Measurements from ENCODE around the gene RAI1. TPM values are rescaled to one million over a fixed set of nuclear protein-coding genes. Genes with fewer than 3 reads are reported as not detected.
A peak's percentile ranks its signal among the peaks of the same experiment; 100 is the strongest.

Gene RAI1
- total and polyA plus RNA-seq, 2 of the 13 experiments (the other 11 are each of a cell fraction or from before 2014, with no cell fraction given) = 3.4 to 5.2 TPM

DNA sequence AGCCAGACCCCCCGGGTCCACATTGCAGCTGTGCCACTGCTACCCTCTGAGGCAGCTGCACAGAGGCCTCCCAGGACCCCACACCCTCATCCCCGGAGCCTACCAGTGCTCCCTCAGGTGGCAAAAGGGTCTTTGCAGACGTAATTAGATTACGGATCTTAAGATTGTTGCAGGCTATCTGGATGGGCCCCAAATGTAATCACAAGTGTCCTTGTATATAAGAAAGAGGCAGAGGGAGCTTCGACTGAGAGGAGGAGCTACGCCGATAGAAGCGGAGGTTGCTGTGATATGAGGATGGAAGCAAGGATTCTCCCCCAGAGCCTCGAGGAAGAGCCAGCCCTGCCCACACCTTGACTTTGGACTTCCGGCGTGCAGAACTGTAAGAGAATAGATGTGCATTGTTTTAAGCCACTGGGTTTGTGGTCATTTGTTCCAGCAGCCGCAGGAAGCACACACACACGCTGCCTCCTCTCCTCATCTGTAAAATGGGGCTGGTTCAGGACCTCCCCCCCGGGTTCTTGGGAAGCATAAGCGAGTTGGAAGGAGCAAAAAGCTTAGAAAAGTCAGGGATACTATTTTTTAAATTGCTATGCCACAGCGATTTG, 10.5 kb upstream of the RAI1 start:
- H3K36me3 ChIP-seq (replicated peaks in 1 of 2; ENCODE audit: control insufficient read depth in 1 of 2, insufficient read depth in 2 of 2, low read length in 2 of 2) = no peaks in the 10 kb centered on the region
- no peak overlapping the region for H2AFZ ChIP-seq (ENCODE audit: low read length)
- ChIA-PET CTCF (ENCODE audit: low intra/inter-chr PET ratio, low total read pairs) (no interaction called here), POLR2A (interaction anchor here (1.7 kb wide), 1 partner anchor 23 kb away, joined by 4 read pairs; no protein-coding TSS in a partner anchor)
- H3K4me3 ChIP-seq (replicated peaks in 1 of 3; ENCODE audit: insufficient read depth in 1 of 3, low read depth in 2 of 3, low read length in 3 of 3) = no peak overlapping the region
- WGBS (ENCODE audit: low lambda C conversion rate) = 14% methylated on average over 14 of the region's 16 CpGs
- no peaks in the 10 kb centered on the region for H3K9me3 ChIP-seq (ENCODE audit: low read length)
- peaks cover 80% of the 10 kb centered on the region for H3K4me1 ChIP-seq (ENCODE audit: insufficient read depth, low read length)
- no peak overlapping the region for H3K27ac ChIP-seq (ENCODE audit: extremely low read length, insufficient read depth, low read length)
- in situ Hi-C loops (cut with HindIII; ENCODE audit: extremely low pct_ligation_motif_present, low pct_unique_long_range_greater_than_20kb) (no loop called here), intact Hi-C loops (cut with micrococcal nuclease; ENCODE audit: unreplicated experiment) (no loop called here)
- peak overlapping the region; percentile 40; the same call in 1 of the 2 replicates for H3K4me2 ChIP-seq (ENCODE audit: low read depth, low read length)
- DNase-seq (ENCODE audit: low spot score) = no peak
- peak; percentile 58 for FAIRE-seq
- no peak overlapping the region for H3K9ac ChIP-seq (ENCODE audit: insufficient read depth, low read depth, low read length)
- no peak for ATAC-seq
- H4K20me1 ChIP-seq (ENCODE audit: insufficient read depth, low read length) = no peaks in the 10 kb centered on the region
- BruUV-seq (replicated peaks) = no TSS peak
- H3K27me3 ChIP-seq (ENCODE audit: control insufficient read depth in 1 of 2, insufficient read depth in 2 of 2, low read length in 2 of 2) = peaks cover 0 to 7% of the 10 kb centered on the region in 2 experiments; a peak in 2 of 5 replicates
- H3K79me2 ChIP-seq (ENCODE audit: insufficient read depth, low read length) = no peaks in the 10 kb centered on the region
- no peak for TF ChIP-seq SOX13 (IDR thresholded peaks at IDR 0.05)
- TF ChIP-seq SOX13 (CRISPR knock-in tag; conservative IDR thresholded peaks at IDR 0.05 in 1 of 2, IDR thresholded peaks at IDR 0.05 in 1 of 2) = peak in 1 of 2 experiments; percentile 64; a peak in 2 of 4 replicates
- TF ChIP-seq ZNF687 (CRISPR knock-in tag; IDR thresholded peaks at IDR 0.05) = peak; percentile 19; the same call in 1 of the 2 replicates
- TF ChIP-seq HDAC2 (CRISPR knock-in tag; IDR thresholded peaks at IDR 0.05) = no peak
- peak; percentile 86 for TF ChIP-seq ETV5 (CRISPR knock-in tag; IDR thresholded peaks at IDR 0.05; ENCODE audit: borderline replicate concordance)
- TF ChIP-seq SOX5 (CRISPR knock-in tag; IDR thresholded peaks at IDR 0.05; ENCODE audit: borderline replicate concordance) = peak; percentile 66; the same call in 1 of the 2 replicates
- no peak for TF ChIP-seq ZNF138 (CRISPR knock-in tag; IDR thresholded peaks at IDR 0.05; ENCODE audit: low read depth)
- TF ChIP-seq MAX (IDR thresholded peaks at IDR 0.05) = 0 out of 2 replicates have a peak, but pooled peaks have one; percentile 11
- peak; percentile 84 for TF ChIP-seq ZNF263 (CRISPR knock-in tag; IDR thresholded peaks at IDR 0.05)
- no peak for TF ChIP-seq CSRNP2 (CRISPR knock-in tag; conservative IDR thresholded peaks at IDR 0.05; ENCODE audit: low read depth)
- no peak for TF ChIP-seq SOX6 (IDR thresholded peaks at IDR 0.05)
- peak; percentile 65 for TF ChIP-seq SOX6 (CRISPR knock-in tag; IDR thresholded peaks at IDR 0.05)
- peak; percentile 47; the same call in 1 of the 2 replicates for TF ChIP-seq KDM1A (CRISPR knock-in tag; IDR thresholded peaks at IDR 0.05)
- TF ChIP-seq ARID5B (CRISPR knock-in tag; IDR thresholded peaks at IDR 0.05) = peak; percentile 26; the same call in 1 of the 2 replicates
- TF ChIP-seq ZNF629 (CRISPR knock-in tag; conservative IDR thresholded peaks at IDR 0.05) = peak; percentile 94

Measured in HepG2 (cell line).